Epithelial cell of umbilical artery (primary cell): ENCODE measurements around the gene FN3K. TPM values are rescaled to one million over a fixed set of nuclear protein-coding genes. Genes with fewer than 3 reads are reported as not detected.

Source experiments
- total RNA-seq: library from RNA; depleted of rRNA; stranded (reverse); fragments of >200 nt; gene quantifications from 2 replicates; pipeline ENCODE4 v1.2.3, GENCODE V29; 2014

FN3K gene
- 3.9 and 5.3 TPM in 2 replicates for total RNA-seq

DNA sequence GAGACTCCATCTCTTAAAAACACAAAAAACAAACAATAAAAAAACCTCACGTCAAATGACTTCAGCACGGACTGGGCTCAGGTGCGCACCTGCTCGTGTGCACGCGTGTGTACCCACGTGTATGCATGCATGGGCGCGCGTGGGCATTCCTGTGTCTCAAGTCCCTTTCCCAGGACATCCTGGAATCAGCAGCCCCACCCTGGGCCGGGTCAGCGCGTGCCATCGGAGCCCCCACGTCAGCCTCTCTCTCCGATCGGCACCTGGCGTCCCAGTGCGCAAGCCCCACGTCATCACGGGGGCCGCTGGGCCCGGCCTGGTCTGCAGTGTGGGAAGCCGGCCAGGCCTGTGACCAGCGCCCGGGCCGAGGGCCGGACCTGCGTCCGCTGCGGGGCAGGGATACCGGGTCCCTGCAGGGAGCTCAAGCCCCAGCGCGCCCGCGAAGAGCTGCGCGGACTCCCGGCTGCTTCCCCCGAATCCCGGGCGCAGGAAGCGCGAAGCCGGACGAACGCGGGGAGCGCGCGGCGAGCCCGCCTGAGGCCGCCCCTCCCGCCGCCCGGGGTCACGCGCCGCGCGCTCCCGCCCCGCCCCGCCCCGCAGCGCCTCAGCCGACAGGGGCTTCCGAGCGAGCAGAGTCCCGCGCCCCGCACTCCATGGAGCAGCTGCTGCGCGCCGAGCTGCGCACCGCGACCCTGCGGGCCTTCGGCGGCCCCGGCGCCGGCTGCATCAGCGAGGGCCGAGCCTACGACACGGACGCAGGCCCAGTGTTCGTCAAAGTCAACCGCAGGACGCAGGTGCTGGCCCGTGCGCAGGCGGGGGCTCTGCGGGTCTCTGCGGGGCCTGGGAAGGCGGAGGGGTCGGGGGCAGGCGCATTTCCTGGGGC is at the start of gene FN3K:
Gene FN3K, plus strand, starts transcription at position 629 of the 880 bp plus-strand sequence. Its CDS starts 22 bp downstream, at position 651.

DNA sequence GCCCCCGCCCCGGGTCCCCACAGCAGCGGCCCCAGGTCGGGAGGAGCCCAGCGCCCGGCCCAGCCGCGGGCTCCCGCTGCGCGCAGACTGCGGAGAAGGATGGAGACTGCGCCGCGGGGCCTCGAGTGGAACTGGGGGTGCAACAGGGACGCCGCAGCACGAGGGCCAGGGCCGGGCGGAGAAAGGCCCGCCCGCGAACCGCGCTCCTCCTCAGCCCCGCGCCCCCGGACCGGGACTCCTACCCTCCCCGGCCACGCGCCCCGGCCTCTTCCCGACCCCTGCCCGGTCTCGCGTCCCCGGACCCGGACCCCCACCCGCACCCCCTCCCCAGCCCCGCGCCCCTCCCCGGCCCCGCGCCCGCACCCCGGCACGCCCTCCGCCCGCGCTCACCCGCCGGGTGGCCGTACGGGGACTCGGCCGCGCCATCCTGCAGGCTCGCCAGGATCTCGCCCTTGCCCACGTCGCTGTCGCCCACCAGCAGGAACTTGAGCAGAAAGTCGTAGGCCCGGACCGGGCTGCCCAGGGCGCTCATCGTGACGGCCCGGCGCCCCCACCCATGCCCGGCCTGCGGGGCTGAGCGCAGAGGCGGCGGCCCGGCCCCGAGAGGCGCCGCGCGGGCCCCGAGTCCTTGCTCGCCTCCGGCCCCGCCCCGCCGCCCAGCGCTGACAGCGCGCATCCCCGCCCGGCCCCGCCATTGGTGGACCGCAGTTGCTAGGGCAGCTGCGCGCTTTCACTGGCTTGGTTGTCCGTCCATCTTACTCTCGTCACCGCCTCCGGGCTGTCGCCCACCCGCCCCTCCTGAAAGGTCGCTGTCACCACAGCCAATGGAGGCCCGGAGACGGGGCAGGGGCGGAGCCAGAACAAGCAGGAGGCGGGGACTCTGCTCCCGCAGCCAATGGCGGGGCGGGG is 37.1 kb upstream of the FN3K start, which contains the start of gene RAB40B:
Gene RAB40B, minus strand, starts transcription at position 634 of the 909 bp plus-strand sequence. Its CDS starts 102 bp downstream, at position 532.

DNA sequence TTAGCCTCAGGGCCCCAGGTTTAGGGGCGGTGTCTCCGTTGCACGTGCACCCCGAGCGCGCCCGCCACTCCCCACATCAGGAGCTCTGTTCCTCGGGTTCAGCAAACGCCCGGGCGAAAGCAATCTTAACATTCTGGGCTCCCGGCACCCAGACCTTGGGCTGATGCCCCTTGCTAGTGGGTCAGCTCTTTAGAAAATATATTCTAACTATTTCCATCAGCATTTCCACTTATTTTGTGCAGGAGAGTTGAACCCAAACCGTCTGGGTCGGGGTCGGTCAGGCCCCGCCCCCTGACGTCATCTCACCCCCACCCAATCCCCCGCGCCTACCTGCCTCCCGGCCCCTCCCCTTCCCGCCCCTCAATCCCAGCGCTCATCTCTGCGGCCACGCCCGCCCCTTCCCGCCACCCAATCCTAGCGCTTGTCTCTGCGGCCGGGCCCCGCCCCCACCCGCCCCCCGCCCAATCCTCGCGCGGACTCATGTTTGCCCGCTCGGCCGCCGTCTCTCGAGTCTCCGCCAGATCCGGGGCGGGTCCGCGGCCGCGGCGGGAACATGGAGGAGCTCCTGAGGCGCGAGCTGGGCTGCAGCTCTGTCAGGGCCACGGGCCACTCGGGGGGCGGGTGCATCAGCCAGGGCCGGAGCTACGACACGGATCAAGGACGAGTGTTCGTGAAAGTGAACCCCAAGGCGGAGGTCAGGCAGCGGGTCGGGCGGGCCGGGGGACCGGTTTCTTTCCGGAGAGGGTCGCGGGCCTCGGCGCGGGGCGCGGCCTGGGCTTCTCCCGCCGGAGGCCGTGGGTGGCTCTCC is 19.0 kb upstream of the FN3K start, which contains the start of gene FN3KRP:
Gene FN3KRP, plus strand, starts transcription at position 504 of the 808 bp plus-strand sequence. Its CDS starts 50 bp downstream, at position 554.

DNA sequence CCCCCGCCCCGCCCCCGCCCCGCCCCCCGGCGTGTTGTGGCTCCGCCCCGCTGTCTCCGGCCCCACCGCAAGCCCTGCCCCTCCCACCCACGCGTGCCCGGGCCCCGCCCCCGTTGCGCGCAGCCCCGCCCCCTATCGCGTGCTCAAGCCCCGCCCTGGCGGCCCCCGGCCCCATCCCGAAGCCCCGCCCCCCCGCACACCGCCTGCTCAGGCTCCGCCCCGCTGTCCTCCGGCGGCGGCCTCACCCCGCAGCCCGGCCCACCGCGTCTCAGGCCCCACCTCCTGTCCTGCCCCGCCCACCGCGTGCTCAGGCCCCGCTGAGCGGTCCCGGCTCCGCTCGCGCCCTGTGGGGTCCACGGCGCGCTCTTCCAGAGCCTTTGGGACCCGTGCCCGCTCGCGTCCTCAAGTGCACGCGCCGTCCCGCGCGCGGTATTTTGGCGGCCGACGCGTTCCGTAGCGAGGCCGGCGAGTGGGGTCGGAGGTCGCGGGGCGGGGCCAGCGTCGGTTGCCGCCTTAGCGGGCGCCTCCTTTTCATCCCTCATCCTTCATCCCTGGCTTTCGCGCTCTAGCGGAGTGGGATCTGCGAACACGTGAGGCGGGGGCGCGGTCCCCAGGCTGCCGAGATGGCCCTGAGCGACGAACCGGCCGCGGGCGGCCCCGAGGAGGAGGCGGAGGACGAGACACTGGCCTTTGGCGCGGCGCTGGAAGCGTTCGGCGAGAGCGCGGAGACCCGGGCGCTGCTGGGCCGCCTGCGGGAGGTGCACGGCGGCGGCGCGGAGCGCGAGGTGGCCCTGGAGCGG is 16.4 kb downstream of the FN3K start, which contains the start of gene TBCD:
Gene TBCD, plus strand, starts transcription at position 495 of the 800 bp plus-strand sequence. Its CDS starts 129 bp downstream, at position 624.

Other genes with a start within 250 kb of the FN3K start
- gene FOXK2, start 215.9 kb upstream of the FN3K start, total RNA-seq = 21.7 and 22.1 TPM in 2 replicates
- 51.8 and 56.5 TPM in 2 replicates for gene WDR45B, start 87.2 kb upstream of the FN3K start, total RNA-seq
- gene RAB40B, start 36.9 kb upstream of the FN3K start, total RNA-seq = 5.5 and 7.5 TPM in 2 replicates
- 15.3 and 20.2 TPM in 2 replicates for gene FN3KRP, start 18.9 kb upstream of the FN3K start, total RNA-seq
- 47.4 and 82.5 TPM in 2 replicates for gene TBCD, start 16.4 kb downstream of the FN3K start, total RNA-seq
- gene ZNF750, start 104.4 kb downstream of the FN3K start, total RNA-seq = under 0.01 TPM in 2 replicates